ENCODE data around the gene CMSS1.

CMSS1 gene

DNA sequence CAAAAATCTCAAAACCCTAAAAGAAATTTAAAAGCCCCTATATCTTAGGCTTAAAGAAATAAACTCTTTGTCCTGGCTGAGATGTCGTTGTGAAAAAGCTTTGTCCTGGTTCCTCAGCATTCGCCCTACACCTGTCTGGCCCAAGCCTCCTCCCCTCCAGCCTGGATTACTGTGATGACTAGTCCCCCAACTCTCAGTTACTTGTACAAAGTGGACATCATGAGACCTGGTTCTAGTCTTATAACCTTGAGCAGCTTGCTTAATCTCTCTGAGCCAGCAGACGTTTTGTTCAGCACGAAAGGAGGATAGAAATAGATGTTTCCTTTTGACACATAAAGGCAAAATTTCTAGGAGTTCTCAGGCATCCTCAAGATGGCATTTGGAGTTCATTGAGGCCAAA lies 245.0 kb downstream of the CMSS1 start:
- no peak for DNase-seq

DNA sequence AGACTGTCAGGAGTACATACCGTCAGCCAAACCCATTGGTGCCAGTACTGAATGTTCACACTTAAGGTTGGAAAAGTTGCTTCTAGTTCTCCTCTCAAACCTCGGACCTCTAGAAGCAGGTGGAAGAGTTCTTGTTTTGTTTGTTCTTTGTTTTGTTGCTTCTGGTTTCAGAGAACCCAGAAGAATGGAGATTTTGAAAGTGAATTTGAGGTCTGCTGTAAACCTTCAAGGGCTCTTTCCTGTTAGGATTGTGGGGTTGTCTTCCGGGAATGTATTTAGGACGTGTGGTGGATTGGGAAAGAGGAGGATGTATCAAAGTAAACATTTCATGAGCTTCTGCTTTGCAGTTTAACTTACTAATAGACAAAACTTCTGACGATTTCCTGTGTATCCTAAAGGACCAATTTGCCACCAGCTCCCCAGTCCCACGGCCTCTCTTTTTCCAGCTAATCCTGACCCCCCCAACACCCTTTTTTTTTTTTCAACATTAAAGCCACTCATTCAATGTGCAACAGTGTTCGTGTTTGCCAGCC lies 246.3 kb downstream of the CMSS1 start:
- DNase-seq: no peak

DNA sequence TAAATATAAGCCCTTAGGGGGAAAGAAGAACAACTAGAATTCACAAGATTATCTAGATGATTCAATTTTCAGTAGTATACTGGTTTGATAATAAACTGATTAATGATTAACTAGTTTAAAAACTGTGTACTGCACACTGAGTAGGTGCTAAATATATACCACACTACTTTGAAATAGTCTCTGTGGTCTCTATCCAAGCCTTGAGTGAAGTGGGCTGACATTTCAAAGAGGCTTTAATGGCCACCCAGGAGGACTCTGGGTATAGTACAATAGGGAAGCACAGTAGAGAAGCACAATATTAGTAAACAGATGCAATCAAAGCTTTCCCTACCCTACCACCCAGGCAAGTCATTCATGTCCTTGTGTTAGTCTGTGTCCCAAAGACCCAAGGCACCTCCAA lies 249.9 kb downstream of the CMSS1 start:
- no peak for DNase-seq

DNA sequence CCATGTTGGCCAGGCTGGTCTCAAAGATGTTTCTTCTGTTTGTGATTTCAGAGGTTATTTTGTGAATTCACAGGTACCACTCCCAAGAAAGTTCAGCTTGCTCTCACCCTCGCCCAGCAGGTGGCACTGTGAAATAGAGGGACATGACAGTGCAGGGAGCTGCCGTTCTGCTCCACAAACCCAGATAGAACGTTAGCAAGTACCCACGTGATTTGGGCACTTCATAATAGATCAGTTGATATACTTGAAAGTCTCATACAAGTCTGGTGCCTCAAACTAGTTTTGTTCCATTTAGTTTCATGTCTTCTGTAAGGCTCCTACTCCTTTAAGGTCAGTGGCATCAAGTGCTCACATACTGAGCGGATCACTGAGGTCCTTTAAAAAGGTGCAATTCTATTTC lies 251.2 kb downstream of the CMSS1 start:
- peak; percentile 12 for DNase-seq

DNA sequence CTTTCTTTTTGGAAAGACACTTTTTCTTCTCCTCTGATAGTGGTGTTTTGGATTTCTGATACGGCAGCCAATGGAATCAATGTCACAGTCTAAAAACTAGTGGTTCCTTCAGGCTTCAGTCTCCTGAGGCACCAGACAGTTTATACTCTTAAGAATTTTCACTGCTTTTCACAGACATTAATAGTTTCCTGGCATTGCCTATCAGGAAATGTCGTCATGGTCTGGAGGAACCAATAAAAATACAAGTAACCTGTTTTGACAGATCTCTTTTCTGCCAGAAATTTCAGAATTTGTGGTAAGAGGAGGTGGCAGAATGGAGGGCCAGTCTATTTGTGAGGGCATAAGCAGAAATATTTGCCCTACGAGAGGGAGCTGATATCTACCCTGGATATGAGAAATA lies 251.8 kb downstream of the CMSS1 start:
- DNase-seq: no peak

DNA sequence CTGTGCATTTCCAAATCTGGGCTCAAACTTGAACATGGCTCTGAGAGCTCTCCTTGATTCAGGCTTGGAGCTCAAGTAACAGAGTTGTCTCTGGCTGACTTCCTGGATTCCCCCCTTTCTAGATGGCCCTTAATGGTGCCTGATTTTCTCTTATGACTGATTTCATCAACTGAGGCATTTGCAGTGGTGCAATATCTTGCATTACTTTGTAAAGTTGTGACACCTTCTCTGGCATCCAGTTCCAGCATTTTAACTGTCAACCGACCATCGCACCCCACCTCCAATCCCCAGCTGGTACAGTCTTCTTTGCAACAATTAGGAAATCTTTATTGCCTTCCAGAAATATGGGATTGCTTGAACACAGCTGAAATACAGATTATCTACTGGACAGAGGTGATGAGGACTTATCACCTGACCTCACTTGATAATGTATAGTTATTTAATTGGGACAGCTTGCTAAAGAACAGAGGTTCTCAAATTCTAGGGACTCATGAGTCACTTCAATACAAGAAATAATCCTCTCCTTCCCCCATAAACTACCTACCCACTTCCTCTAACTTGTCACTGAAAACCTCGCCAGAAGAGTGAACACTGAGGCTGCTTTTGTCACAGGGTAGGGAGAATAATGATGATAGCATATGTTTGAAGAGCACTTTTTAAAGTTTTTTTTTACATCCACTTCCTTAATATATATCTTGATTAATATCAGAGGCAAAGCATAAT lies 254.8 kb downstream of the CMSS1 start:
- DNase-seq: no peak

DNA sequence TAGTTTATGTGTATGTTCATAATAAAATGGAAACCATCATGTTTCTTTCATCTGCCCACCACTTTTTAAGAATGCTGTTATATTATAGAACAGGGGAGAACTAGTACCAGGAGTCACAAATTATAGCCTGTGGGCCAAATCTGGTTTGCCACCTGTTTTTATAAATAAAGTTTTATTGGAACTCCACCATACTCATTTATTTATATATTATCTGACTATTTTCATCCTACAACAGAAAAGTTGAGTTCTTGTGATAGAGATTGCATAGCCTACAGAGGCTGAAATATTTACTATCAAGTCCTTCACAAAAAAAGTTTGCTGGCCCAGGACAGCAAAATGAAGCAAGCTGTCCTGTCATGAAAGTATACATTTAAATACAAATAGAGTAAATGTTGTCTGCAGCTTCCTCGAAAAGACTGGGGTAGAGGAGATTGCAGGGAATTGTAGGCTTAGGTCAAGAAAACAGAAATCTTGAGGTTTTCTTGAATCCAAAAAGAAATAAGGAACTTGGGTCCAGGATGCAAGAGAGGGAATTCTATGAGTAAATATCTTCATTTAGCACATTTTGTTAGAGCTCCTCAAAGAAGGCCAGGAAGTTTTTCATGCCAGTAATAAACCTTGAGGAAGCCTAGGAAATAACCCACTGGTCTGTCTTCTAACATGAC lies 255.5 kb downstream of the CMSS1 start:
- no peak for DNase-seq

DNA sequence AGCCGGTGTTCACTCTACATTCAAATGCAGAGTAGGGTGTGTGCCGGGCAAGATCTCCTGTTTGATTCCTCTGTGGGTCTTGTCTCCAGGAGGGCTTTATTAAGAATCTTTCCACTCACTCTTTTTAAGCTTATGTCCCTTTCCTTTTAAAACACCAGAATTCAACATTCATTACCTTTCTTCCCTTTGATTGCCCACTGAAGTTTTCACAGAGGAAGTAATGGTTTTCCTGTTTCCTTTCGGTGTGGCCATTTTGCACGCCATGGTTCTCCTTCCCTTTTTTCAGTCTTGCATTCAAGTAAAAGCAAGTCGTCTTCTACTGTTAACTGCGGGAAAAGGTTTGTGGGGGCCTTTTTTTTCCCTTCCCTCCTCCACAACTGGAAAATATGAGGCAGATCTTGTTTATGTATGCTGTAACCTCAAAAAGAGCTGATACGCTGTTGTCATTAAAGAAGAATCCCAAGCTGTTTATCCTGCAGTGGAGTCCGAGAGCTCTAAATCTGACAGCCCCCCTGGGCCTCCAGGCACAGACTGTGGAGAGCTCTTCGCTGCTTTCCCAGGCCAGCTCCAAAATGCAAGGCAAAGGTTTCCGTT lies 256.1 kb downstream of the CMSS1 start:
- DNase-seq: no peak

DNA sequence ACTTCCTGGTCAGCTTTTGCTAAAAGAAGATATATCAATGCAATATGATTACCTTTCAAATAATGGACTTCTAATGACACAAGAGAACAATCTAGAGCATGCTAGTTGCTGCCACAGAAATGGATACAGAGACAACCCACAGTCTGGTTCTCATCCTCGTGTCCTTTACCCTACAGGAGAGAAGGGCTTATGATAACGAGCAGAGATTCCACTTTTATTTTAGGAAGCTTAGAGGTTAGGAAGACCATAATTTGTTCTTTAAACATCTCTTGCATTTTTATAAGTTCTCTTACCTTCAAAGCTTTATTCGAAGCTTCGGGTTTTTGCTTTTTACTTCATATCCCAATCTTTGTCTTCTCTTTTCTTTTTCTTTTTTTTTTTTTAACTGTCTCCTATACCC lies 257.5 kb downstream of the CMSS1 start:
- no peak for DNase-seq

DNA sequence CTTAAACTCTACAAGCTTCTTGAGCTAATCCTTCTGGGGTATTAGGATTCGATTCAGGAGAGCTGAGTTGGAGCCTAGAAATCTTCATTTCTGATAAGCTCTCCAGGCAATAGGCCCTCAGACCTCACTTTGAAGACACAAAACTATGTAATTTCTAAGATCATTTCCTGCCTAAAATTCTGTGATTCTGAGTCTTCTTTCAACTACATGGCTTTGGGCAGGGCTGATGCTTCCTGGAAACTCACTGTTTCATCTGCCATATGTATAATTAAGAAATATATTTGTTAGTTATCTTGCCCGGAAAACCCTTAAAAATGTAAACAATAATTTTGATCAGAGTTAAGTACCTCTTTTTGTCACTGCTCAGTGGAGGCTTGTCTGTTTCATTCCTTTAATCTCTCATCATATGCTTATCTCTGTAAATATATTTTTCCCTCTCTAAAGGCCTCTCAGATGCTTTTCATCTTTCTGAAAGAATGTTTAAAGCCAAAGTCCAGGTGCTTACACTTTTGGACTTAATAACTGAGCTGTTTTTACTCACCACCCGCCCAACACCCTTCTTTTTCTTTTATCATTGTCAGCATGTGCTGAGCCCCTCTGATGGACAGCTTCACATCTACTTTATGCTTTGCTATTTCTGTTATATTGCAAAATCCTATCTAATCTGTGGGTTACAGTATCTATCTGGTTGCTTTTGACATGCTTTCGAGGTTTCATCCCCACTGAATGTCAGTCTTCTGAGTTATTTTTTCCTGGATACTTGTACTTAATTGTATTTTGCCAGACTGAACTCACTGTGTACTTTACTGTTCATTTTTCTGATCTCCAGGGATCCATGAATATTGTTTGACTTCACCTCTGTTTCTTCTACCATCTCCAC lies 258.4 kb downstream of the CMSS1 start:
- no peak for DNase-seq

DNA sequence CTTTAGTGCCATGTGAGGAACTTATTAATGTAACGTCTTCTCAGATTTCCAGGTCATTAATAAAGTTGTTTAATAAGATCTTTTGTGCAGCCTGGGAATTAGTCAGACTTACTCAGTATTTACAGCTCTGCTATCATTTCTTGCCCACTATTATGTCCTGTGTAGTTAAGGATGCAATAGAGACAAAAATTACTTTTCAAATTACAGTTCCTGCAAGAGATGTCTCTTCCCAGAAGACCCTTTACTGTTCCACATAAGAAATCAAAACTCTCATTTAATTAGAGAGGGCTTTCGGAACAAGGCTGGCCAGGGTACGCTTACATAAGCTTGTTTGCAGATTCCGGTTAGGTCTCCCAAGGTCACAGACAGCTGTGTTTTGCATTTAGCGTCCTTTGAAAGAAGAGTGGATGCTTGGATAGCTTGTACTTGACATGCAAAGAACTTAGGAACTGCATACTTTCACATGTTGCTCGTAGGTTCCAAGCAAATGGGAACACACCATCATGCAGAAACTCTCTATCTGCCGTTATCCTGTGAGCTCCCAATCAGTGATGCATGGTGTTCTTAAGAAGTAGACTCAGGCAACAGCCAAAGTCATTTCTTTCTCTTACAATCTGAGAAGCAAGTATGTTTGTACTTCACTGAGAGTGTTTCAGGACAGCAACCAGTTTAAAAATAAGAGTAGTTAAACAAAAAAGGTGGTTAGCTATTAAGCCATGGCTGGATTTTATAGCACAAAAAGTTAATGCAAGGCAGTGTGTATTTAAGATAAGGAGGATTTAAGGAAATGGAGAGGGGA lies 259.3 kb downstream of the CMSS1 start:
- DNase-seq: no peak

DNA sequence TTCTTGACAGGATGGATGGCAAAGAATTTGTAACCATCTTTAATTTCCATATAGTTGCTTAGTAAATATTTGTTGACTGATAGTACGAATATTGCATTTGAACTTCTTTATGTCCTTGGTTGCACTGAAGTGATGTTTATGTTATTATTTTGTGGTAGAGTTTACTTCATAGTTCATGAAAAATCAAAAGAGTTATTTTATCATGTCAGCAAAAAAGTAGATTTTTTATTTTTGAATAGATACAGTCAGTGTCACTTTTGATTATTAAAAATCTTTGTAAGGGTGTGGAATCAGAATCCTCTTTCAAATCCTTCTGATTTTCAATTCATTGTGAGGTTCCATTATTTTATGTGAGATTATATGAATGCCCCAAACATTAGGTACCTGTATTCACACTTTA lies 261.7 kb downstream of the CMSS1 start:
- no peak for DNase-seq

DNA sequence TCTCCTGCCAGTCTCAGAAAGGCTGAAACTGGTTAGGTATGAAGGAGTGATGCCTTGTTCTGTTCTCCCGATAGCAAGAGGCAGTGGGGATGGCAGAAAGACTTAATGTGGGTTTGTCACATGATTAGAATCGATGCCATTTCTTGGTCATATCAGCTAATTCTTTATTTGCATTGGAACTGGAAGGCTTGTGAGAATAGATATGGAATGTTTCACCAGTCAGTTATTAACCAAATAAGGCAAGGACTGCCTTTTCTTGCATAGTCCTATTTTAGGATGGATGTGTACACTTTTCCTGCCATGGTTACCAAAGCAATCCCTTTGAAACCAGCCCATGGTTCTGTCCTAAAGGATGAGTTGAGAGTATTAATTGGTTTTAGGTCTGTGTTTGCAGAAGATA lies 262.9 kb downstream of the CMSS1 start:
- no peak for DNase-seq

DNA sequence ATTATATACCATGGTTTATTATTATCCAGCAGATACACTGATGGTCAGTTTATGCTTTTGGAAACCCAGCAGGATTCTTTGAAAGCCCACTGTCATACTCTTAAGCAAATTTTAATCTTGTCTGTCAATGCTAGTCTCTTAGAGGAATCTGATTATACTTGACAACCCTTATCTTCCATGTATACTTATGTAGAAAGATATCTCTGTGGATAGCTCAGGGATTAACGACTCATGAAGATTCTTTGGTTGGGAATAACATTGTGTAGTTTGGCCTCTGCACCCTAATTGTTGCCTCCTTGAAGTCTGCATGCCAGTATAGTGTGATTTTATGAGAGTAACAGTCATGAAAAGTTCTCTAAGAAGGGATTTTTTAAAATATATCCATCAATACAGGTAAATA lies 263.6 kb downstream of the CMSS1 start:
- DNase-seq: no peak

DNA sequence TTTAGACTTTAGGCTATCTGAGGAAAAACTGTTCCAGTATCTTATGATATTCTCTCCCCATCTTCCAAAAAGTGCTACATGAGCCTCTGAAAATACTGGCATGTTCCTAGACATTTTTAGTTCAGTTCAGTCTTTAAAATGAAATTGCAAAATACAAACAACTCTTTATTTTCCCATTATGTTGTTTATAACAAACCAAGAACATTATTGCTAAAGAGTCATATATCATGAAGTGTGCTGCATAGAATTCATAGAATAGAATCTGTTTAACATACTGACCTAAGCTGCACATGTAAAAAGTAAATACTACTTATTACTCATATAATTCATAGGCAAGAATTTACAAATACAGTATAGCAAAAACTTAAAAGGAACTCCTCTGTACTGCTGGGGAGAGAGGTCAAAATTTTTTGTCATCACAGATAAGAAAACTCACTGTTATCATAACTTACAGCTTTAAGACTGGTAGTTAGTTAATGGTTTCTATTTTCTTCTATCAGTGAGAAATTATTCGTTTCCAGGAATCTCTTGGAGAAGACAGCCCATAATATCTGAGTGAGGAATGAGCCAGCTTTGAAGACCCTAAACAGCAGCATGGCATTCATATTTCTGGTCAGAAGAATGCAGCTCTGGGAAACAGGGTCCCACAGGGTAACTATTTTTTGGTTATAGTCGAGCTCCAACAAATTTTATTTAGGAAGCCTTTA lies 264.5 kb downstream of the CMSS1 start:
- DNase-seq: no peak

DNA sequence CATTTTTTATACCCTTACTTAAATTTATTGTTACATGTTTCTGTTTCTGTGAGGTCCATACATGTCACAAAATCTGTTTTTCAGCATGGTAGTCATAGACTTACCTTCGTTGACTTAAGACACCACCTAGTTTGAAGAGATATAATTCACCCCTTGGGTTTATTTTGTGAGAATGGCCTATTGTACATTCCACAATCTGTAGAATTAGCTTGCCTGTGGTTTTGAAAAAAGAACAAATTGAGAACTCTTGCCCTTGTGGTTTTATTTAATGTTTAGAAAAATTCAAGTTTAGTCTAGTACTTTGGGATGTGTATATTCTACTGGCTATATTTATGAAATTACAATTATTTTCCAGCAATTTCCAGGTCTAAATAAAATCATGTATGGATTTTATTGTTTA lies 265.1 kb downstream of the CMSS1 start:
- DNase-seq: no peak

DNA sequence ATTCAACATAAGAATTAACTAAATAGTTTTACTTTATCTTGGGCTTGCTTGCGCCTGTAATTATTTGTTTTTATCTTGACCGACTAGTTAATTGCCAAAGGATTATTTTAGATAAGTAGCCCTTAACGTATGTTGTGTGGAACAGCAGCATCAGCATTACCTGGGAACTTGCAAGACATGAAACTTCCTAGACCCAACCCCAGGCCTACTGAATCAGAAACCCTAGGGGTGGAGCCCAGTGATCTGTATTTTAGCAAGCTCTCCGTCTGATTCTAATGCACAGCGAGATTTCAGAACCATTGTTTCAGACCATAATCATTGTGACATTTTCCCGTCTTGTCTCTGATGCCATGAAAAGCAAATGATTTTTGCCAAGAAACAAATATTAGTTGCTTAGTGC lies 265.5 kb downstream of the CMSS1 start:
- DNase-seq: no peak

DNA sequence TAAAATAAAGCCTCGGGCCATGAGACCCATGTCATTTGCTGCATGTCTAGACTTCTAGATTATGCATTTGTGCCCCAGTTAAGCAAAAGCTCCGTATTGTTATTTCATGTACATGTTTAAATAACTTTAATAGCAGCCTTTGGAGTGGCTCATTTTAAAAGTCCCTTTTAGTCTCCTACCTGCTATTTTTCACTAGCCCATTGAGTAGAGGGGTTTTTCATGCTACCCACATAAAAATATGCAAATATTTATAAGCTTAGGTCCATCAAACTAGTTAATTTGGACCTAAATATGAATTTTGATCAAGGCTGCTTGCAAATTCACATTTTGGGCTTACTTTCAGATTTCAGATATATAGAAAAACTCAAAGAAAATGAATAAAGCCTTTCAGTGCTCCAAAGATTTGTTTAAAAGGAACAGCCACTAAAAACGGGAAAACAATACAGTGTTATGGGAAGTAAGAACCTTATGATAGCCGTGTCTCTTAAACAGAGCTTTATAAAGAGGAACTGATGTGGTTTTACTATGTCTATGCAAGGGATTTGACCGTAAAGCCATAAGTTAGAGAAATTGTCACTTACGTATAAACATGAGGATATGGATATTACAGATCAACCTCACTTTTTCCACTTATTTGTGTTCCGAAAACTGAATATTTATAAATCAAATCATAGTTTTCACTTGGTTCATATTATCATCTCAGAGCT lies 266.6 kb downstream of the CMSS1 start:
- no peak for DNase-seq

DNA sequence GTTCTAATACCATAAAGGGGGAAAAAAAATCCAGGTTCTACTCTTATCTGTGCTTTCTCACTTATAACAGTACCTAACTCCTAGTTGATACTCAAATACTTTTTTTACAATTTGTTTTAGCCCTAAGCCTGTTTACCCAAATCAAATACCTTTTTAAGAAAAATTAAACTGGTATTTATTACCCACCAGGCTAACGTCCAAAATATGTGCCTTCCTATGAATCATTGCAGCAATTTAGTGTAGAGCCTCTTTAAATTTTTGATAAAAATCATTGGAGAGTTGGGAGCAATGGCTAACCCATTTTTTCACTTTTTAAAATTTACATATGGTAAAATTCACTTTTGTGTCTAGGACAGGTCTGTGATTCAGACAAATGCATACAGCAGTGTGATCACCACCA lies 268.7 kb downstream of the CMSS1 start:
- no peak for DNase-seq

DNA sequence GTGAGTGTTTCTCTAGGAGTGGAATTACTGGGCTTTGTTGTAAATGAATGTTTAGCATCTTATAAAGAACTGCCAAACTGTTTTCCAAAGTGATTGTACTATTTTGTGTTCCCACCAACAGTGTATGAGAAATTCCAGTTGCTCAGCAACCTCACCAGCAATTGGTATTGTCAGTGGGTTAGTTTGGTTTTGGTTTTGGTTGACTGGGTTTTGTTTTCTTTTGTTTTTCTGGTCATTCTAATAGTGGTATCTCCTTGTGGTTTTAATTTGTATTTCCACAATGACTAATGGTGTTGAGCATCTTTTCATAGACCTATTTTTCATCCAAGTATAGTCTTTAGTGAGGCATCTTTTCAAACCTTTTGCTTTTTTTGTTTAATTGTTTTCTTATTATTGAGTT lies 269.5 kb downstream of the CMSS1 start:
- DNase-seq: no peak

DNA sequence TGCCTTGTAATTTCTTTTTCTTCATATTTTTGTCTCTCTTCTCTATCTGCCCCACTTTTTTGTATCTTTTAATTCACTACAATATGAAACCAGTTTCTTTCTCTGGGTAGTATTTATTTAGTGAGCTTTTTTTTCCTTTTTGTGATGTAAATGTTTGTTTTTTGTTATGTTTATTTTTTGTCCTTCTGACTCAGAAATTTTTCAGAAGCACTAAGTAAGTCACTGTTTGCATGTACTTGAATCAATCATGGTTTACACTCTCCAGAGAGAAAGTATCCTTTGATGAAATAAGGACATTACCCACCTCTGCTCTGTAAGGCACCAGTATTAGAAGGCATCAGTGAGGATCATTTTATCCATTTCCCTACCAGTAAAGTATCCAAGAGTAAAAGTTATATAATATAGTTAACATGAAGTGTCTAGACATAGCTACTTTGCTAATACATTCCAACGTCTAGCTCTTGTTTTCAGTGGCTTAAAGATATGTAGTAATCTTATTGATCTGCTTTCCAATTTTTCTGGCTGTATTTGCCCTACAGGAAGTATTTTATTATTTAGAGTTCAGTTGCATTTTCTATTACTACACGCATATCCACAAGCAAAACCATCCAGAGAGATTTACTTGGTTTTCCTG lies 271.2 kb downstream of the CMSS1 start:
- no peak for DNase-seq

Measured in GOT3 (cell line).